ENCODE data around the gene MET. TPM values are rescaled to one million over a fixed set of nuclear protein-coding genes. Genes with fewer than 3 reads are reported as not detected.
"Not testable (repeated sequence)": the region's sequence is repeated elsewhere in the genome, so short reads cannot be mapped to it uniquely, and the experiment has no call there.

MET gene
- 23.3 TPM for total RNA-seq

- peak; percentile 90 for DNase-seq
These were observed at the start of gene MET for GRCh38 chr7:116671681-116672595. MET (plus strand) TSS chr7:116672196; CDS start chr7:116699085, 26,889 bp downstream.

GRCh38 chr7:116626886-116627285 is 45.1 kb upstream of the MET start:
- no peak for DNase-seq

- no peak for DNase-seq
These were observed 42.9 kb upstream of the MET start for GRCh38 chr7:116629051-116629463.

- DNase-seq: no peak
These were observed 41.6 kb upstream of the MET start for GRCh38 chr7:116630357-116630756.

DNA sequence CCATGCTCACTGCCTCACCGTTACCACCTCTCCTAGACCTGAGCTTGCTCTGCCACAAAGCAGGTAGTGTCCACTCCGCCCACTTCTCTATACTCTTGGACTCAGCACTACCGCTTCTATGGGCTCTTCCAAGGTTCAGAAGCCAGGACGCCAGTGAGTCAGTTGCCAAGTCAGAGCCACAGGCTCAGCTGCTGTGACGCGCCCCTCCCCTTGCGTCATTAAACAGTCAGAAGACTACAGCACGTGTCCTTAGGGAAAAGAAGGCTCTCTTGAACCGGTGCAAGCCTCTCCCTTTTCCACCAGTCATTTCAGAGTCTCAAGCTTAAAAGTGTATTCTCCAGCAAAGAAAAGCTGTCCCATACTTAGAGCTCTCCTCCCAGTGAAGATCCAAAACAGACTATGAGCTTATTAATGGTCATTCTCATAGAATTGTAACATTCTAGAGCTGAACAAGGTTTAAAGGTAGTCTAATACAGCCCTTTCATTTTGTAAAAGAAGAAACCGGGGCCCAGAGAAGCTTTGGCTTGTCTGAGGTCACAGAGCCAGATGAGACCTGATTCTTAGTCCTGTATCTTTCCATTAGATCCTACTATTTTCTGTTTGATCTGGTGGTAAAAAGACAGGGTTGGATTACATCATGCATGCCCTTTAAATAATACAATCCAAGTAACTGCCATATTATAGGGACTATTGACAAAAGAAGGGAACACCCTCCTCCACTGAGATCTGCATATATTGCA is 40.9 kb upstream of the MET start:
- DNase-seq: peak; percentile 70

- no peak for DNase-seq
These were observed 40.3 kb upstream of the MET start for GRCh38 chr7:116631676-116632075.

DNA sequence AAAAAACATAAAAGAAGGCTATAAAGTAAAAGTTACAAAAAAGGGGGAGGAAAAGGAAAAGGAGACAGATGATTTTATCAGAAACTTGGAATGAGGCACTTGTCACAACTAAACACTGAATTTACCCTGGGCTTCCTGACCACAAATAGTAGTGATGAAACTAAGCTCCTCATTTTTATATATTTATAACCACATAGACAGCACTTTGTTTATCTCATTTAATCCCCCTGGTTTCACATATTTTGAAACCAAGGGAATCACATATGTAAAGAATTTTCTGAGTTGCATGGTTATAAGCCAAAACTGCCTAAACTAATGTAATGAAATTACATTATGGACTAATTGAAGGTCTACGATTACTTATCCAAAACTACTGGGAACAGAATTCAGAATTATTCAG is 39.6 kb upstream of the MET start:
- no peak for DNase-seq

GRCh38 chr7:116633131-116633988 is 38.6 kb upstream of the MET start:
- DNase-seq: no peak

- DNase-seq: no peak
These were observed 35.0 kb upstream of the MET start for GRCh38 chr7:116636997-116637396.

DNA sequence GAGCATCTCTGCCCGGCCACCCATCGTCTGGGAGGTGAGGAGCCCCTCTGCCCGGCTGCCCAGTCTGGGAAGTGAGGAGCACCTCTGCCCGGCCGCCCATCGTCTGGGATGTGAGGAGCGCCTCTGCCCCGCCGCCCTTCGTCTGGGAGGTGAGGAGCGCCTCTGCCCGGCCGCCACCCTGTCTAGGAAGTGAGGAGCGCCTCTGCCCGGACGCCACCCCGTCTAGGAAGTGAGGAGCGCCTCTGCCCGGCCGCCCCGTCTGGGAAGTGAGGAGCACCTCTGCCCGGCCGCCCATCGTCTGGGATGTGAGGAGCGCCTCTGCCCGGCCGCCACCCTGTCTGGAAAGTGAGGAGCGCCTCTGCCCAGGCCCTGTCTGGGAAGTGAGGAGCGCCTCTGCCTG is 33.4 kb upstream of the MET start:
- not testable (repeated sequence) for DNase-seq

DNA sequence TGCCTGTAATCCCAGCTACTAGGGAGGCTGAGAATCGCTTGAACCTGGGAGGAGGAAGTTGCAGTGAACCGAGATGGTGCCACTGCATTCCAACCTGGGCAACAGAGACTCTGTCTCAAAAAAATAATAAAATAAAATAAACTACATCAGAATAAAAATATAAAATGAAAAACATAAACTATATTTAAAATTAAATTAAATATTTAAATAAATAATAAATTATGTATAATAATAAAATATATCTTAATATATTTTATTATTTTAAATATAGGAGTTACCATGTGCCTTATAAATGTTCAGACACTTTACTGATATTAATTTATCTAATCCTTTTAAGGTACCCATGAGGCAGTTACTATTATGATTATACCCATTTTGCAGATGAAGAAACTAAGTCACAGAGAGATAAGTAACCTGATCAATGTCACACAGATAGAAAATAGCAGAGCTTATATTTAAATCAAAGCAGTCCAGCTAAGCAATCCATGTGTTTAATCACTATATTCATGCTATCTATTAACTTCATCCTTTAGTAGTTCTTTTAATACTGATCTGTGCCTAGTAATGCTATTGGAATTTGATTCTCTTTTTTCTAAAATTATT is 30.3 kb upstream of the MET start:
- no peak for DNase-seq

DNA sequence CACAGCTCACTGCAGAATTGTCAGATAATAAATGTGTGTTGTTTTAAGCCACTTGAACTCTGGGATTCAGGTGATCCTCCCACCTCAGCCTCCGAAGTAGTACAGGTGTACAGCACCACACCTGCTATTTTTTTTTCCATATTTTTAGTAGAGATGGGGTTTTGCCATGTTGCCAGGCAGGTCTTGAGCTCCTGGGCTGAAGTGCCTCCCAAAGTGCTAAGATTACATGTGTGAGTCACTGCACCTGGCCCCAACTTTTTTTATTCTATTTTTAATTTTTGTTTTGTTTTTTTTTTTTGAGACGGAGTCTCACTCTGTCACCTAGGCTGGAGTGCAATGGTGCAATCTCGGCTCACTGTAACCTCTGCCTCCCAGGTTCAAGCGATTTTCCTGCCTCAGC is 28.8 kb upstream of the MET start:
- not testable (repeated sequence) for DNase-seq

- no peak for DNase-seq
These were observed 27.4 kb upstream of the MET start for GRCh38 chr7:116644628-116645027.

GRCh38 chr7:116647290-116647689 is 24.7 kb upstream of the MET start:
- no peak for DNase-seq

DNA sequence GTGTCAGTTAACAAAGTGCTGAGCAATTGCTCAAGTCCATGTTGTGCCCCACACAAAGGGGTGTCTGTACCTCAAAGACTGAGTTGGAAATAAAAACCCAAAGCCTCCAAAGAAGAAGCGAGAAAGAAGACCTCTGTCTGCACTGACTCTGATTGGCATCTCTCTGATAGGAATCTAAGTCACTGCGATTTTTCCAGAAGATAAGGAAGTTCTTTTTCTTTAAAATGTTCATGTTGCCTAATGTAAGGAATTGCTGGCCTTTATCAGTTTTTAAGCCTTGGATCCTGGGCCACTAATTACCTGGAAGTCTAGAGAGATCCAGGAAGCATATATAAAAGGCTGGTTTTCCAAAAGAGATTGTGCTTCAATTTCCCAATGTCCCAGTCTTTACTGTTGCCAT is 24.1 kb upstream of the MET start:
- no peak for DNase-seq

DNA sequence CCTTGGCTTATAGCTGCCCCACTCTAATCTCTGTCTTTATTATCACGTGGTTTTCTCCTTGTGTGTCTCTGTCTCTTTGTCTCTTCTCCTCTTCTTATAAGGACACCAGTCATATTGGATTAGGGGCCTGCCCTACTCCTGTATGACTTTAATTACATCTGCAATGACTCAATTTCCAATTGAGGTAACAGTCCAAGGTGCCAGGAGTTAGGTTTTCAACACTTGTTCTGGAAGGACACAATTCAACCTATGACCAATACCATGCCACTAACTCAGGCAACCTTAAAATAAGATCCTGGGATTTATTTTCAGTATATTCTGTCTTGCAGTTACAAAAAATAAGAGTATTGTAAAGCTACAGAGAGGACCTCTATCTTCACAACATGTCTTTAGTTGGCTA is 21.6 kb upstream of the MET start:
- DNase-seq: no peak

DNA sequence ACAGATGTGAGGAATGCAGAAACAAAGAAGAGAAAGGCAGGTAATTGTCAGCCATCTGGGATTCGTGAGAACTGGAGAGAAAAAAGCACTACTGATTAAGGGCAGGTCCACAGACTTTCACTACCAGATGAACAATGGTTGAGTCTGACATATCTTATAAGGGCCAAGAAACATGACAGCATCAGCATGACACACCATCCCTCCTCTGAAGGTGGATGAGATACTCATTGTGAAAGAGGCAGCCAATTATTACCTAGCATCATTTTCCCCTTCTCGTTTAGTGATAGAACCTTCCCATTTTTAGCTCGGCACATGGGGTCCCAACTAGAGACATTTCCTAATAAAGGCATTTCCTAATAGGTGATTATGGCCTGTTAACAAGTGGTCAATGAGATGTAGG is 19.2 kb upstream of the MET start:
- DNase-seq: no peak

GRCh38 chr7:116653204-116653603 is 18.8 kb upstream of the MET start:
- no peak for DNase-seq

DNA sequence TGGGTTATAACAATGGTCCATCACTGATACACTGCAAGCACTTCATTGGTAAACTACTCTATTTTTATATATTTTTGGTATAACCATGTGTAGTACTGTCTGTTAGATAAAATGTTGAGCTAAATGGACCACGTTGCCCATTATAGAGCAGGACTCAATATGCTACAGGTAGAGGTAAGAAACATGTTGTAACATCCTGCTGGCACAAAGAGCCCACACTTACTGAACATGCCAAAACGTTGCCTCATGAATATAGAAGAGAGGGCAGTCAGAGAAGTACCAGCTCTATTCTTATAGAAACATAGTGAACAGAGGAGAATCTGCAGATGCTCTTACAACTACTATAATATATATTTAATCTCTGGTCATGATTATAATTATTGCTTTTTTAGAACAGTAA is 18.4 kb upstream of the MET start:
- no peak for DNase-seq

- DNase-seq: not testable (repeated sequence)
These were observed 12.7 kb upstream of the MET start for GRCh38 chr7:116659248-116659647.

GRCh38 chr7:116661865-116662264 is 10.1 kb upstream of the MET start:
- DNase-seq: no peak

- DNase-seq: no peak
These were observed 8.3 kb upstream of the MET start for GRCh38 chr7:116663744-116664143.

All from tongue (tissue), 2 donors.